ENCODE measurements around the gene CTDP1. TPM values are rescaled to one million over a fixed set of nuclear protein-coding genes. Genes with fewer than 3 reads are reported as not detected.

The CTDP1 gene
- total and polyA plus RNA-seq, 2 experiments from 2014 or later: 20.4 to 20.6 TPM

GRCh38 chr18:79770826-79771225 lies 91.2 kb downstream of the CTDP1 start:
- no peak overlapping the region for H2AFZ ChIP-seq
- no peak for TF ChIP-seq EZH2phosphoT487 (IDR thresholded peaks at IDR 0.05; ENCODE audit: low read depth, severe bottlenecking, unreplicated experiment)
- no peak for TF ChIP-seq EZH2 (IDR thresholded peaks at IDR 0.05; ENCODE audit: borderline replicate concordance)
- no peak for TF ChIP-seq CTCF (IDR thresholded peaks at IDR 0.05; ENCODE audit: poor library complexity)
- H3K36me3 ChIP-seq (replicated peaks; ENCODE audit: insufficient read depth, low read depth): no peaks in the 10 kb centered on the region
- no peaks in the 10 kb centered on the region for H3K4me1 ChIP-seq (ENCODE audit: insufficient read depth)
- no peaks in the 10 kb centered on the region for H3K79me2 ChIP-seq
- no peak for DNase-seq (ENCODE audit: low spot score)
- no peak overlapping the region for H3K4me3 ChIP-seq
- H4K20me1 ChIP-seq (ENCODE audit: insufficient read depth, poor library complexity, severe bottlenecking): no peaks in the 10 kb centered on the region
- no peak overlapping the region for H3K27ac ChIP-seq
- H3K9me3 ChIP-seq (ENCODE audit: low read depth): no peaks in the 10 kb centered on the region
- 93% methylated on average over 6 of the region's 24 CpGs for WGBS (ENCODE audit: low lambda C conversion rate, missing lambda C conversion rate)
- no peak overlapping the region for H3K4me2 ChIP-seq
- no peaks in the 10 kb centered on the region for H3K9me2 ChIP-seq (replicated peaks; ENCODE audit: insufficient read depth)
- no peaks in the 10 kb centered on the region for H3K27me3 ChIP-seq

GRCh38 chr18:79771446-79772107 lies 92.0 kb downstream of the CTDP1 start:
- no peaks in the 10 kb centered on the region for H3K36me3 ChIP-seq (replicated peaks; ENCODE audit: insufficient read depth, low read depth)
- 86% methylated on average over 21 of the region's 35 CpGs for WGBS (ENCODE audit: low lambda C conversion rate, missing lambda C conversion rate)
- no peaks in the 10 kb centered on the region for H3K9me3 ChIP-seq (ENCODE audit: low read depth)
- no peaks in the 10 kb centered on the region for H3K79me2 ChIP-seq
- no peaks in the 10 kb centered on the region for H3K4me1 ChIP-seq (ENCODE audit: insufficient read depth)
- no peaks in the 10 kb centered on the region for H4K20me1 ChIP-seq (ENCODE audit: insufficient read depth, poor library complexity, severe bottlenecking)
- H3K27ac ChIP-seq: no peak overlapping the region
- H3K4me2 ChIP-seq: no peak overlapping the region
- no peaks in the 10 kb centered on the region for H3K27me3 ChIP-seq
- H3K9me2 ChIP-seq (replicated peaks; ENCODE audit: insufficient read depth): no peaks in the 10 kb centered on the region
- TF ChIP-seq EZH2 (IDR thresholded peaks at IDR 0.05; ENCODE audit: borderline replicate concordance): no peak
- TF ChIP-seq CTCF (IDR thresholded peaks at IDR 0.05; ENCODE audit: poor library complexity): no peak
- no peak for TF ChIP-seq EZH2phosphoT487 (IDR thresholded peaks at IDR 0.05; ENCODE audit: low read depth, severe bottlenecking, unreplicated experiment)
- DNase-seq (ENCODE audit: low spot score): no peak
- H2AFZ ChIP-seq: no peak overlapping the region
- H3K4me3 ChIP-seq: no peak overlapping the region

- Histone ChIP-seq H3K4me3 (no peak overlapping the region), H3K27me3 (no peaks in the 10 kb centered on the region), H3K36me3 (replicated peaks; ENCODE audit: insufficient read depth, low read depth) (no peaks in the 10 kb centered on the region), H3K9me3 (ENCODE audit: low read depth) (no peaks in the 10 kb centered on the region), H3K27ac (no peak overlapping the region), H4K20me1 (ENCODE audit: insufficient read depth, poor library complexity, severe bottlenecking) (no peaks in the 10 kb centered on the region), H2AFZ (no peak overlapping the region), H3K4me1 (ENCODE audit: insufficient read depth) (no peaks in the 10 kb centered on the region), H3K9me2 (replicated peaks; ENCODE audit: insufficient read depth) (no peaks in the 10 kb centered on the region), H3K79me2 (no peaks in the 10 kb centered on the region), H3K4me2 (no peak overlapping the region)
- no peak for TF ChIP-seq CTCF (IDR thresholded peaks at IDR 0.05; ENCODE audit: poor library complexity)
- no peak for TF ChIP-seq EZH2 (IDR thresholded peaks at IDR 0.05; ENCODE audit: borderline replicate concordance)
- no peak for TF ChIP-seq EZH2phosphoT487 (IDR thresholded peaks at IDR 0.05; ENCODE audit: low read depth, severe bottlenecking, unreplicated experiment)
- 84% methylated on average over 37 of the region's 38 CpGs for WGBS (ENCODE audit: low lambda C conversion rate, missing lambda C conversion rate)
- no peak for DNase-seq (ENCODE audit: low spot score)
These were observed 92.7 kb downstream of the CTDP1 start for GRCh38 chr18:79772108-79772864.

Measured in hepatocyte (in vitro differentiated cells).